H9 (cell line): ENCODE results near the gene PTPRN2. TPM values are rescaled to one million over a fixed set of nuclear protein-coding genes. Genes with fewer than 3 reads are reported as not detected.
"Not testable (repeated sequence)": the region's sequence is repeated elsewhere in the genome, so short reads cannot be mapped to it uniquely, and the experiment has no call there.

Source experiments
- DNase-seq: peaks from one replicate; pipeline ENCODE4 v3.0.0-alpha.2; 2017
- H2AFZ ChIP-seq: one replicate; pipeline ENCODE4 v1.6.1; 2013; ENCODE audit warnings: mild to moderate bottlenecking, low read length, control low read depth, moderate library complexity
- H2AK5ac ChIP-seq: 2 replicates; pipeline ENCODE4 v1.6.1; 2013; ENCODE audit warnings: low read length, control low read depth, mixed read lengths; ENCODE audit not compliant: insufficient read length
- H2BK120ac ChIP-seq: one replicate; pipeline ENCODE4 v1.6.1; 2013; ENCODE audit warnings: low read depth, mild to moderate bottlenecking, low read length, control low read depth, inconsistent platforms; ENCODE audit not compliant: poor library complexity, severe bottlenecking
- H2BK12ac ChIP-seq: 2 replicates; pipeline ENCODE4 v1.6.1; 2013; ENCODE audit warnings: low read length, control low read depth, mixed read lengths, low read depth; ENCODE audit not compliant: insufficient read length
- H2BK15ac ChIP-seq: 2 replicates; pipeline ENCODE4 v1.6.1; 2013; ENCODE audit warnings: low read depth, low read length, control low read depth
- H2BK20ac ChIP-seq: one replicate; pipeline ENCODE4 v1.6.1; 2013; ENCODE audit warnings: low read depth, mild to moderate bottlenecking, low read length, control low read depth, inconsistent platforms; ENCODE audit not compliant: poor library complexity, severe bottlenecking
- H2BK5ac ChIP-seq: 2 replicates; pipeline ENCODE4 v1.6.1; 2013; ENCODE audit warnings: low read length, control low read depth, mixed read lengths; ENCODE audit not compliant: insufficient read length
- H3K14ac ChIP-seq: 2 replicates; pipeline ENCODE4 v1.6.1; 2013; ENCODE audit warnings: low read length, control low read depth; ENCODE audit not compliant: insufficient read depth
- H3K18ac ChIP-seq: 2 replicates; pipeline ENCODE4 v1.6.1; 2013; ENCODE audit warnings: low read depth, mild to moderate bottlenecking, mixed read lengths, low read length, control low read depth; ENCODE audit not compliant: insufficient read length
- H3K23ac ChIP-seq: 2 replicates; pipeline ENCODE4 v1.6.1; 2013; ENCODE audit warnings: low read length, control low read depth, mixed read lengths, low read depth; ENCODE audit not compliant: insufficient read length
- H3K23me2 ChIP-seq: 2 replicates; pipeline ENCODE4 v1.6.1; 2013; ENCODE audit warnings: low read depth, mild to moderate bottlenecking, mixed read lengths, low read length, control low read depth; ENCODE audit not compliant: insufficient read length, poor library complexity, severe bottlenecking
- H3K27ac ChIP-seq: 2 replicates; pipeline ENCODE4 v1.5.1; 2013; ENCODE audit warnings: low read length, control low read depth, mixed read lengths, low read depth; ENCODE audit not compliant: insufficient read length
- H3K27me3 ChIP-seq: 2 replicates; pipeline ENCODE4 v1.6.1; 2013; ENCODE audit warnings: low read length, control low read depth, inconsistent platforms; ENCODE audit not compliant: insufficient read depth
- H3K4ac ChIP-seq: 2 replicates; pipeline ENCODE4 v1.6.1; 2013; ENCODE audit warnings: low read depth, mild to moderate bottlenecking, control low read depth, inconsistent platforms, low read length, moderate library complexity
- H3K4me1 ChIP-seq: 2 replicates; pipeline ENCODE4 v1.6.1; 2013; ENCODE audit warnings: low read length, control low read depth, inconsistent platforms; ENCODE audit not compliant: insufficient read depth
- H3K4me2 ChIP-seq: 2 replicates; pipeline ENCODE4 v1.6.1; 2013; ENCODE audit warnings: low read length, control low read depth, mixed read lengths; ENCODE audit not compliant: insufficient read length, insufficient read depth
- H3K56ac ChIP-seq: 2 replicates; pipeline ENCODE4 v1.6.1; 2013; ENCODE audit warnings: low read depth, mild to moderate bottlenecking, mixed read lengths, low read length, control low read depth; ENCODE audit not compliant: insufficient read length
- H3K79me1 ChIP-seq: 2 replicates; pipeline ENCODE4 v1.6.1; 2013; ENCODE audit warnings: low read depth, mild to moderate bottlenecking, moderate library complexity, low read length, control low read depth, inconsistent platforms; ENCODE audit not compliant: insufficient read depth, poor library complexity, severe bottlenecking
- H3K79me2 ChIP-seq: 2 replicates; pipeline ENCODE4 v1.6.1; 2013; ENCODE audit warnings: low read length, control low read depth, inconsistent platforms; ENCODE audit not compliant: insufficient read depth
- H3K9ac ChIP-seq: 2 replicates; pipeline ENCODE4 v1.6.1; 2013; ENCODE audit warnings: low read length, control low read depth, mixed read lengths; ENCODE audit not compliant: insufficient read length; ENCODE audit errors: extremely low read depth
- H3K9me3 ChIP-seq: one replicate; pipeline ENCODE4 v1.6.1; 2013; ENCODE audit warnings: low read depth, low read length, inconsistent platforms; ENCODE audit not compliant: control insufficient read depth
- H3T11ph ChIP-seq: one replicate; pipeline ENCODE4 v1.6.1; 2013; ENCODE audit warnings: mild to moderate bottlenecking, low read length, control low read depth, inconsistent platforms
- H4K20me1 ChIP-seq: one replicate; pipeline ENCODE4 v1.6.1; 2013; ENCODE audit not compliant: control insufficient read depth, insufficient read length, insufficient read depth
- H4K5ac ChIP-seq: 2 replicates; pipeline ENCODE4 v1.6.1; 2013; ENCODE audit warnings: low read depth, mild to moderate bottlenecking, mixed read lengths, low read length, control low read depth; ENCODE audit not compliant: insufficient read length
- H4K8ac ChIP-seq: replicated peaks from 2 replicates; pipeline ENCODE4 v1.6.1; 2013; ENCODE audit warnings: low read length, control low read depth, mixed read lengths, low read depth; ENCODE audit not compliant: insufficient read length
- H4K91ac ChIP-seq: 2 replicates; pipeline ENCODE4 v1.6.1; 2013; ENCODE audit warnings: low read depth, mild to moderate bottlenecking, moderate library complexity, mixed read lengths, low read length, control low read depth; ENCODE audit not compliant: insufficient read length
- H3K27ac Mint-ChIP-seq, 3 experiments: 2 replicates in 2 of 3; 3 replicates in 1 of 3; pipeline ENCODE4 v1.8.0; 2020 to 2021; ENCODE audit warnings: mixed read lengths in 3 of 3, mild to moderate bottlenecking in 1 of 3, moderate library complexity in 1 of 3
- H3K27me3 Mint-ChIP-seq: 2 replicates; pipeline ENCODE4 v1.8.0; 2021; ENCODE audit warnings: low read depth, mild to moderate bottlenecking, moderate library complexity, mixed read lengths
- H3K36me3 Mint-ChIP-seq, 3 experiments: 2 replicates in 2 of 3; 3 replicates in 1 of 3; pipeline ENCODE4 v1.8.0; 2020 to 2021; ENCODE audit warnings: low read depth in 3 of 3, mixed read lengths in 3 of 3; ENCODE audit not compliant: insufficient read depth in 1 of 3
- H3K4me1 Mint-ChIP-seq, 2 experiments: 2 replicates each; pipeline ENCODE4 v1.8.0; 2020; ENCODE audit warnings: mixed read lengths in 2 of 2
- H3K4me3 Mint-ChIP-seq, 2 experiments: 2 replicates in 1 of 2; 3 replicates in 1 of 2; pipeline ENCODE4 v1.8.0; 2020 to 2021; ENCODE audit warnings: mild to moderate bottlenecking in 2 of 2, mixed read lengths in 2 of 2, moderate library complexity in 1 of 2
- H3K9me3 Mint-ChIP-seq, 2 experiments: 2 replicates in 1 of 2; 3 replicates in 1 of 2; pipeline ENCODE4 v1.8.0; 2020; ENCODE audit warnings: mild to moderate bottlenecking in 2 of 2, mixed read lengths in 2 of 2, moderate library complexity in 1 of 2
- CTCF ChIP-seq: fragments of 200-600 bp; sonication (generic); conservative IDR thresholded peaks from 3 replicates; pipeline ENCODE4 v1.8.0; 2021; ENCODE audit warnings: antibody characterized with exemption, mild to moderate bottlenecking
- WGBS: extraction: QIAGEN DNeasy Blood & Tissue Kit; methylation state at CpG from one replicate; pipeline ENCODE4 v1.1.7; 2013; ENCODE audit warnings: missing lambda C conversion rate, low lambda C conversion rate, mixed read lengths; ENCODE audit not compliant: insufficient read length; ENCODE audit errors: extremely low coverage; 5-methylcytosine and 5-hydroxymethylcytosine counted together
- total RNA-seq: library from RNA; stranded (reverse); gene quantifications from 2 replicates; pipeline ENCODE4 v1.2.1, GENCODE V29; 2021

The PTPRN2 gene
- total RNA-seq, 1 experiment from 2014 or later: 5.2 TPM

GRCh38 chr7:158406364-158406763, 181.3 kb downstream of the PTPRN2 start:
- Histone ChIP-seq H4K91ac (no peak overlapping the region), H2BK5ac (no peak overlapping the region), H3K4me2 (no peak overlapping the region), H2BK12ac (no peak overlapping the region), H2BK120ac (no peak overlapping the region), H2AFZ (no peak overlapping the region), H3K23me2 (no peaks in the 10 kb centered on the region), H4K8ac (no peak overlapping the region), H4K5ac (no peak overlapping the region), H3K56ac (no peak overlapping the region), H3K18ac (no peak overlapping the region), H3T11ph (no peak overlapping the region), H3K79me2 (no peaks in the 10 kb centered on the region), H3K4ac (no peak overlapping the region), H3K14ac (no peak overlapping the region), H2BK15ac (no peak overlapping the region), H3K27ac (no peak overlapping the region), H3K9me3 (no peaks in the 10 kb centered on the region), H3K23ac (no peak overlapping the region), H3K27me3 (no peaks in the 10 kb centered on the region), H3K9ac (no peak overlapping the region), H4K20me1 (no peaks in the 10 kb centered on the region), H3K79me1 (no peaks in the 10 kb centered on the region), H2BK20ac (no peak overlapping the region), H2AK5ac (no peak overlapping the region), H3K4me1 (no peaks in the 10 kb centered on the region)
- Mint-ChIP-seq H3K4me3 (no peak overlapping the region), H3K4me1 (peaks cover 0 to 4% of the 10 kb centered on the region in 2 experiments; a peak in 1 of 4 replicates), H3K27ac (peak overlapping the region in 2 of 3 experiments; percentile 10 to 74; a peak in 3 of 7 replicates), H3K27me3 (no peaks in the 10 kb centered on the region; the same call in none of the 2 replicates), H3K9me3 (peaks cover 2 to 3% of the 10 kb centered on the region in 2 experiments; a peak in 2 of 5 replicates), H3K36me3 (no peaks in the 10 kb centered on the region; a peak in 1 of 7 replicates)
- WGBS: no CpG with 5 or more reads among the region's 10 CpGs
- DNase-seq: no peak
- no peak for TF ChIP-seq CTCF

- H3K23ac ChIP-seq, H2BK12ac ChIP-seq, H2BK15ac ChIP-seq, H3K4ac ChIP-seq, H3K4me2 ChIP-seq, H3K36me3 Mint-ChIP-seq, H3K14ac ChIP-seq, H3K56ac ChIP-seq, H3K9ac ChIP-seq, H4K5ac ChIP-seq, H4K20me1 ChIP-seq, H3K9me3 Mint-ChIP-seq, H4K8ac ChIP-seq, H3K4me3 Mint-ChIP-seq, H3K79me1 ChIP-seq, H3T11ph ChIP-seq, H2AK5ac ChIP-seq, H2BK20ac ChIP-seq, H2BK5ac ChIP-seq, H2BK120ac ChIP-seq, H3K27ac ChIP-seq, DNase-seq, H3K4me1 Mint-ChIP-seq, H3K23me2 ChIP-seq, H3K27me3 Mint-ChIP-seq, H3K79me2 ChIP-seq, H3K9me3 ChIP-seq, H3K4me1 ChIP-seq, H3K27me3 ChIP-seq, H3K27ac Mint-ChIP-seq, H3K18ac ChIP-seq, H4K91ac ChIP-seq, H2AFZ ChIP-seq: not testable (repeated sequence)
- no CpG with 5 or more reads among the region's 30 CpGs for WGBS
Observed at GRCh38 chr7:158405771-158406170, 181.9 kb downstream of the PTPRN2 start.
